Kidney epithelial cell (primary cell): Measurements from ENCODE around the gene TRIM37. TPM values are rescaled to one million over a fixed set of nuclear protein-coding genes. Genes with fewer than 3 reads are reported as not detected.

Source experiments
- DNase-seq: peaks from one replicate; pipeline ENCODE4 v3.0.0-alpha.2; 2010; ENCODE audit warnings: low read depth
- H3K27me3 ChIP-seq: 2 replicates; pipeline ENCODE4 v1.6.0; 2011; ENCODE audit warnings: low read length; ENCODE audit not compliant: control insufficient read depth, insufficient read depth
- H3K36me3 ChIP-seq: 2 replicates; pipeline ENCODE4 v1.5.1; 2011; ENCODE audit warnings: low read length; ENCODE audit not compliant: control insufficient read depth, insufficient read depth
- H3K4me3 ChIP-seq: 2 replicates; pipeline ENCODE4 v1.5.1; 2011; ENCODE audit warnings: low read depth, mild to moderate bottlenecking, control low read depth, low read length
- CTCF ChIP-seq: IDR thresholded peaks from 2 replicates; pipeline ENCODE4 v1.5.1; 2011; ENCODE audit warnings: mild to moderate bottlenecking, moderate library complexity, low read length, control low read depth, inconsistent platforms; ENCODE audit not compliant: insufficient read depth, poor library complexity, severe bottlenecking
- total RNA-seq: library from RNA; depleted of rRNA; stranded (reverse); fragments of >200 nt; gene quantifications from 2 replicates; pipeline ENCODE4 v1.2.3, GENCODE V29; 2015

TRIM37 gene
- total RNA-seq, 1 donor from 2014 or later, result 30.2 TPM

GRCh38 chr17:58996968-58997367, 109.7 kb downstream of the TRIM37 start:
- no peak for DNase-seq
- no peaks in the 10 kb centered on the region for H3K27me3 ChIP-seq
- H3K36me3 ChIP-seq, result no peaks in the 10 kb centered on the region
- TF ChIP-seq CTCF, result no peak
- no peak overlapping the region for H3K4me3 ChIP-seq

GRCh38 chr17:58995247-58995940, 111.3 kb downstream of the TRIM37 start:
- Histone ChIP-seq H3K4me3 (no peak overlapping the region), H3K36me3 (no peaks in the 10 kb centered on the region), H3K27me3 (no peaks in the 10 kb centered on the region)
- TF ChIP-seq CTCF, result no peak
- no peak for DNase-seq

GRCh38 chr17:58993311-58993710, 113.4 kb downstream of the TRIM37 start:
- DNase-seq, result no peak
- Histone ChIP-seq H3K4me3 (no peak overlapping the region), H3K27me3 (no peaks in the 10 kb centered on the region), H3K36me3 (no peaks in the 10 kb centered on the region)
- no peak for TF ChIP-seq CTCF

- no peak for TF ChIP-seq CTCF
- Histone ChIP-seq H3K36me3 (no peaks in the 10 kb centered on the region), H3K27me3 (no peaks in the 10 kb centered on the region), H3K4me3 (no peak overlapping the region)
- DNase-seq, result peak; percentile 89
Observed at GRCh38 chr17:58991718-58992331, 114.9 kb downstream of the TRIM37 start.

GRCh38 chr17:58989629-58990028, 117.1 kb downstream of the TRIM37 start:
- Histone ChIP-seq H3K4me3 (no peak overlapping the region), H3K27me3 (no peaks in the 10 kb centered on the region), H3K36me3 (no peaks in the 10 kb centered on the region)
- DNase-seq, result no peak
- TF ChIP-seq CTCF, result no peak

GRCh38 chr17:58985971-58986370, 120.7 kb downstream of the TRIM37 start:
- Histone ChIP-seq H3K27me3 (no peaks in the 10 kb centered on the region), H3K36me3 (no peaks in the 10 kb centered on the region), H3K4me3 (no peak overlapping the region)
- no peak for DNase-seq
- TF ChIP-seq CTCF, result no peak
